ENCODE data around the gene LRFN4.

LRFN4 gene

GRCh38 chr11:66894141-66894540 lies 37.3 kb downstream of the LRFN4 start:
- no peak for DNase-seq

- DNase-seq = no peak
Measured at GRCh38 chr11:66901964-66902390, 45.1 kb downstream of the LRFN4 start.

DNA sequence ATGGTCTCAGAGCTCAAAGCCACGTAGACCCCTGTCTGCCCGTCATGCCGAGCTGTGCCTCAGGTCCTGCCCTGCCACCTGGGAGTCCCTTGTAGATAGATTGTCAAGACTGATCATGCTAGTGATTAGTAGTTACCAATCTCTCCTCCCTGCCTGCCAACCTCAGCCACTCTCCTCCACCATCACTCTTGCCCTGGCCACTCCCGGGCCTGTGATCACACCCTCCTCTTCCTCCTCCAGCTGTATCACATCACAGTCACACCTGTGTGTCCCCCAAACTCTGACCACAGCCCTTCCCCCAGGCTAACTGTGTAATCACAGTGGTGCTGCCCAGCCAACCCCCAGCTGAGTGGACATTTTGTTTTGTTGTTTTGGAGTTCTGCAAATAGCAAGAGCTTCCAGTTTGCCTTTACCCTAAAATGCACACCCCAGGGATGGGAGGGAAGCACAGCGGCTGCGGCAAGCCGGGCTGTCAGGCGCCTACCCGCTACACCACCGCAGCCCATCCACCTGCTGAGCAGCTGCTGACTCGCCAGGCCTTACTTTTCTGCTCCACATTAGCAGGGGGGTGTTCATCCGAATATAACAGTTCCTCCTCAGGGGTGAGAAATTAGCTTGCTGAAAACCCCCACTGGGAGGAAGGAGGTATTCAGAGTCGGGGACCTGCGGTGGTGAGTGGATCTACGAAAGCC lies 45.8 kb downstream of the LRFN4 start:
- DNase-seq = no peak

DNA sequence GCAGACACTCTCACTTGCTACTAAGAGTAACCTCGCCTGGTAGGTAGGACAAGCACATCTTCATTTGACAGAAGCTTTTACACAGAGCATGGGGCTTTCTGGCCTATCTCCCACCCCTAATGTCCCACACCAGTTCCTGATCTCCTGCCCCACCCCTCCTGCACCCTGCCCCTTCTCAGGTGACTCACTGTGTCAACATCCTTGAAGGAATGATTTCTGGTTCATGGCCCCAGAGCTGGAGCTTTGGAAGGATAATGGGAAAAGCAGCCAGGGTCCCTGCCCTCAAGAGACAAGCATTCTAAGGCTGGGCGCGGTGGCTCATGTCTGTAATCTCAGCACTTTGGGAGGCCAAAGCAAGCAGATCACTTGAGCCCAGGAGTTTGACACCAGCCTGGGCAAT lies 47.2 kb downstream of the LRFN4 start:
- DNase-seq = peak; percentile 41

DNA sequence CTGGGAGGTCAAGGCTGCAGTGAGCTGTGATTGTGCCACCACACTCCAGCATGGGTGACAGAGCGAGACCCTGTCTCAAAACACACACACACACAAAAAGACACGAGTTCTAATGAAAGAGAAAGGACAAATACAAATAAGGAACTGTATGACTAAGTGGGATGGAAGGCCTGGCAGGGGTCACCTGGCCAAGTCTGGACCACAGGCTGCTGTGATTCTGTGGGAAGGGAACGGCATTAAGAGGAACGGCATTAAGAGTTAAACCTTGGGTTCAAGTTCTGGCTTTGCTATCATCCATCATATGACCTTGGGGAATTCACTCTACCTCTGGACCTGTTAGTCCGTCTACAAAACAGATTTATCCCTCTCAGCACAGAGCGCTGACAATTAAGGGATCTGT lies 47.7 kb downstream of the LRFN4 start:
- DNase-seq = no peak

- DNase-seq = no peak
Measured at GRCh38 chr11:66904981-66905521, 48.2 kb downstream of the LRFN4 start.

GRCh38 chr11:66905631-66906030 lies 48.8 kb downstream of the LRFN4 start:
- no peak for DNase-seq

- DNase-seq = no peak
Measured at GRCh38 chr11:66906061-66906733, 49.3 kb downstream of the LRFN4 start.

DNA sequence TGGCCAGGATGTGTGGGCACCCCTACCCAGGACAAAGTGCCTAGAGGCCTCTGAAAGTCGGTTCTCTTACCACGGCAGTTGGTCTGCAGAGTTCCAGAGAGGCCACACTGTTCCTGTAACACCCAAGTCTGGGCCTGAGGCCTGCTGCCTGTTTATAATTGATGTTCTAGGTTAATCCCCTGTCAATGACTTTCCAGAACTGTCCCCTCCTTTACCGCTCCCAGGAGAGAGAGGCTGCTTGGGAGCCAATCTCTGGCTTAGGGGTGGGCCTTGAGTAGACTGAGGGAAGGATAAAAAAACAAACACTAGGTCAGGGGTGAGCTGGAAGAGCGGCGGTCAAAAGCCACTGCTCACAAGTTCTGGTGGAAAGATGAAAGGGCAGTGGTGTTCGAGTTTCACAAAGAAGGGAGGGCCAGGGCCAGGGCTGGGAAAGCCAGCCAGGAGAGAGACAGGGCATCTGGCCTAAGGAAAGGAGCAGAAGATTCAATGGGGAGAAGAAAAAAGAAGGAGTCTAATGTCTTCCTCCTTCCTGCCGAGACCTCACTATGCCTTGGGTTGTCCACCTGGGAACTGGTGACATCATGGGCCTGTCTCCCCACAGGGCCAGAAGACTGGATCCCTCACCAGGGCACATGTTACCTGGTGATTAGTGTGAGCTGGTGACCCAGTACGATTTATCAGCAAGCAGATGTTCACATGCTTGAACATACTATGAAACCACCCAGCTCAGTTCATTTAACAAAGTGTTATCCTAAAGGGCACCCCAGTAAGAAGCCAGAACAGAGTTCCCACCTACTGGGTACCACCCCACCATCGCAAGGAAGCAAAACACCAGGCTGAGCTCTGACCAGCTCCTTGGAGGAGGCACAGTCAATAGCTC lies 51.1 kb downstream of the LRFN4 start:
- DNase-seq = no peak

- no peak for DNase-seq
Measured at GRCh38 chr11:66909181-66909580, 52.3 kb downstream of the LRFN4 start.

DNA sequence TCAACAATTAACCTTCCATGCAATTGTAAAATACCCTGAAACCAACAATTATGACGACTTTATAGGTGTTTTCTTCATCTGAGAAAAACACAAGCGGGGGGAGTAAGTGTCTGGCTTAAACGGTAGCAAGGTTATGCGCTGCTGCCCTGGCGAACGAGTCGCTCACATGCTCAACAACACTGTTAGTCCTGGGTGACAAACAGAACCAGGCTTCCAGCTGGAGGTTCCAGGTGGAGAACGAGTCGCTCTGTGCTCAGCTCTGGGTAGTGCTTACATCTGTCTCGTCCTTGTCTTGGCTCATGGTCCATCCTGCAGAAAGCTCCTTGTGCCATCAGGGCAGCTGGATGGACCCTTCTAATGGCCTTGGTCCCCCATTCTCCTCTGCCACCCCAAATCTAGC lies 53.2 kb downstream of the LRFN4 start:
- no peak for DNase-seq
